ENCODE data around the gene CERT1. TPM values are rescaled to one million over a fixed set of nuclear protein-coding genes. Genes with fewer than 3 reads are reported as not detected.

CERT1 gene
- total RNA-seq, 1 experiment from 2014 or later: 50.2 TPM

DNA sequence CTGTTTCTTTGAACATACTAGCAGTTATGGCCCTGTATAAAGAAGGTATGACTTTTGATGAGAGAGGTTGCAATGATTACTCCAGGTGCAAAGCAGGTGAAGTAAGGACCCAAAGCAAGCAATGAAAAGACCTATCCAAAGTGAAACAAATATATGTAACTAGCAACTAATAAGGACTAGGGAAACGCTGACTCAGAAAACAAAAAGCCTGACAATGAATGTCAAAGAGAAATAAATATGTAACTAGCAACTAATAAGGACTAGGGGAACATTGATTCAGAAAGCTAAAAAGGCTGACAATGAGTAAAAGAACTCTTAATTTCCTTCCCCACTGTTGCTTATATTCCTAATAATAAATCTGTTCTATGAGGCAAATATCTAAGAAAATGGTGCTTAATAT is 131.3 kb downstream of the CERT1 start:
- Histone ChIP-seq H3K23ac (ENCODE audit: insufficient read length, low read depth, low read length) (no peak overlapping the region), H2BK5ac (ENCODE audit: insufficient read length, low read length) (no peak overlapping the region), H3K18ac (ENCODE audit: insufficient read length, low read depth, low read length) (no peak overlapping the region), H2BK20ac (ENCODE audit: low read depth, low read length, poor library complexity, severe bottlenecking) (no peak overlapping the region), H4K20me1 (ENCODE audit: control insufficient read depth, insufficient read depth, insufficient read length) (no peaks in the 10 kb centered on the region), H2BK120ac (ENCODE audit: low read depth, low read length, poor library complexity, severe bottlenecking) (no peak overlapping the region), H3K27me3 (ENCODE audit: insufficient read depth, low read length) (no peaks in the 10 kb centered on the region), H2AFZ (ENCODE audit: low read length) (no peak overlapping the region), H3K79me1 (ENCODE audit: insufficient read depth, low read depth, low read length, poor library complexity, severe bottlenecking) (no peaks in the 10 kb centered on the region), H3K27ac (ENCODE audit: insufficient read length, low read depth, low read length) (no peak overlapping the region), H4K8ac (replicated peaks; ENCODE audit: insufficient read length, low read depth, low read length) (no peak overlapping the region), H2AK5ac (ENCODE audit: insufficient read length, low read length) (no peak overlapping the region), H3K9ac (ENCODE audit: extremely low read depth, insufficient read length, low read length) (no peak overlapping the region), H3K56ac (ENCODE audit: insufficient read length, low read depth, low read length) (no peak overlapping the region), H4K91ac (ENCODE audit: insufficient read length, low read depth, low read length) (no peak overlapping the region), H2BK15ac (ENCODE audit: low read depth, low read length) (no peak overlapping the region), H3K4ac (ENCODE audit: low read depth, low read length) (no peak overlapping the region), H3K14ac (ENCODE audit: insufficient read depth, low read length) (no peak overlapping the region), H3K4me1 (ENCODE audit: insufficient read depth, low read length) (no peaks in the 10 kb centered on the region), H3K9me3 (ENCODE audit: control insufficient read depth, low read depth, low read length) (no peaks in the 10 kb centered on the region), H4K5ac (ENCODE audit: insufficient read length, low read depth, low read length) (no peak overlapping the region), H3K23me2 (ENCODE audit: insufficient read length, low read depth, low read length, poor library complexity, severe bottlenecking) (no peaks in the 10 kb centered on the region), H3T11ph (ENCODE audit: low read length) (no peak overlapping the region), H3K4me2 (ENCODE audit: insufficient read depth, insufficient read length, low read length) (no peak overlapping the region), H2BK12ac (ENCODE audit: insufficient read length, low read depth, low read length) (no peak overlapping the region), H3K79me2 (ENCODE audit: insufficient read depth, low read length) (no peaks in the 10 kb centered on the region)
- peaks cover 1 to 37% (median 34%) of the 10 kb centered on the region in 3 experiments; a peak in 6 of 7 replicates for H3K36me3 Mint-ChIP-seq (ENCODE audit: insufficient read depth in 1 of 3, low read depth in 3 of 3)
- H3K4me1 Mint-ChIP-seq: peaks cover 2% of the 10 kb centered on the region in 2 experiments; a peak in 2 of 4 replicates
- DNase-seq: no peak
- no peaks in the 10 kb centered on the region for H3K9me3 Mint-ChIP-seq
- no CpG with 5 or more reads among the region's 1 CpG for WGBS (ENCODE audit: extremely low coverage, insufficient read length, low lambda C conversion rate)
- no peak overlapping the region for H3K27ac Mint-ChIP-seq
- TF ChIP-seq, protein P1, sequence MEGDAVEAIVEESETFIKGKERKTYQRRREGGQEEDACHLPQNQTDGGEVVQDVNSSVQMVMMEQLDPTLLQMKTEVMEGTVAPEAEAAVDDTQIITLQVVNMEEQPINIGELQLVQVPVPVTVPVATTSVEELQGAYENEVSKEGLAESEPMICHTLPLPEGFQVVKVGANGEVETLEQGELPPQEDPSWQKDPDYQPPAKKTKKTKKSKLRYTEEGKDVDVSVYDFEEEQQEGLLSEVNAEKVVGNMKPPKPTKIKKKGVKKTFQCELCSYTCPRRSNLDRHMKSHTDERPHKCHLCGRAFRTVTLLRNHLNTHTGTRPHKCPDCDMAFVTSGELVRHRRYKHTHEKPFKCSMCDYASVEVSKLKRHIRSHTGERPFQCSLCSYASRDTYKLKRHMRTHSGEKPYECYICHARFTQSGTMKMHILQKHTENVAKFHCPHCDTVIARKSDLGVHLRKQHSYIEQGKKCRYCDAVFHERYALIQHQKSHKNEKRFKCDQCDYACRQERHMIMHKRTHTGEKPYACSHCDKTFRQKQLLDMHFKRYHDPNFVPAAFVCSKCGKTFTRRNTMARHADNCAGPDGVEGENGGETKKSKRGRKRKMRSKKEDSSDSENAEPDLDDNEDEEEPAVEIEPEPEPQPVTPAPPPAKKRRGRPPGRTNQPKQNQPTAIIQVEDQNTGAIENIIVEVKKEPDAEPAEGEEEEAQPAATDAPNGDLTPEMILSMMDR (conservative IDR thresholded peaks at IDR 0.05): no peak
- H3K4me3 Mint-ChIP-seq: no peak overlapping the region
- no peaks in the 10 kb centered on the region for H3K27me3 Mint-ChIP-seq (ENCODE audit: low read depth)

Data from H9 (cell line).